Mucosa of descending colon (tissue), 3 donors: Measurements from ENCODE around the gene IFRD2. TPM values are rescaled to one million over a fixed set of nuclear protein-coding genes. Genes with fewer than 3 reads are reported as not detected.
"Not testable (repeated sequence)": the region's sequence is repeated elsewhere in the genome, so short reads cannot be mapped to it uniquely, and the experiment has no call there.

ENCODE experiments used
- ATAC-seq: fragments of 200-7000 bp; cut with Tn5 transposase; one replicate; pipeline ENCODE4 v1.9.1; 2020; ENCODE audit warnings: mild to moderate bottlenecking, moderate library complexity
- DNase-seq, 3 donors: peaks; one replicate each; pipeline ENCODE4 v3.0.0-alpha.2; 2020
- H3K36me3 ChIP-seq: fragments of 200-600 bp; one replicate; pipeline ENCODE4 v1.8.0; 2021; ENCODE audit warnings: low read depth, mild to moderate bottlenecking
- H3K4me1 ChIP-seq: fragments of 200-600 bp; one replicate; pipeline ENCODE4 v1.8.0; 2021; ENCODE audit warnings: low read depth, mild to moderate bottlenecking
- H3K4me3 ChIP-seq: fragments of 200-600 bp; one replicate; pipeline ENCODE4 v1.8.0; 2021; ENCODE audit warnings: mild to moderate bottlenecking
- H3K9me3 ChIP-seq: fragments of 200-600 bp; one replicate; pipeline ENCODE4 v1.8.0; 2021; ENCODE audit warnings: mild to moderate bottlenecking
- CTCF ChIP-seq: fragments of 200-600 bp; IDR thresholded peaks from one replicate; pipeline ENCODE4 v1.8.0; 2022; ENCODE audit warnings: antibody characterized with exemption, mild to moderate bottlenecking
- intact Hi-C, 2 donors: fragments of 100-400 bp; cut with DNase I in 1 of 2; cut with micrococcal nuclease in 1 of 2; formaldehyde crosslinking; loops; one replicate each; pipeline versions ENCODE4 v1.11.0 to v1.11.1; 2022; cut with DNase I, micrococcal nuclease
- total RNA-seq, 3 donors: library from RNA; stranded (reverse); fragmentation: NEBNext Ultra II Directional in 2 of 3; extraction: Animal tissue kit (Norgen Biotek cat#: 25700) in 2 of 3; gene quantifications; one replicate each; pipeline versions ENCODE4 v1.2.1 to v1.2.4, GENCODE V29; 2021 to 2023
- donor health status: DM: no; HTN: no; CAD: no; lungs with moderate emphysema.
- donor health status: DM: no; HTN: no; CAD: no.
- donor health status: DM: no; HTN: yes; CAD: no.

Gene IFRD2
- total RNA-seq, 3 donors from 2014 or later: 54.8 to 59.8 (median 57.0) TPM

GRCh38 chr3:50316657-50317242 lies 24.5 kb upstream of the IFRD2 start:
- H3K4me3 ChIP-seq: no peak overlapping the region
- no peak for TF ChIP-seq CTCF
- peaks cover 48% of the 10 kb centered on the region for H3K4me1 ChIP-seq
- ATAC-seq (peak; percentile 77), DNase-seq (peak; percentile 87 to 93 (median 90))
- H3K36me3 ChIP-seq: no peaks in the 10 kb centered on the region
- H3K9me3 ChIP-seq: no peaks in the 10 kb centered on the region
- intact Hi-C loops: no loop called here

GRCh38 chr3:50314816-50315215 lies 22.6 kb upstream of the IFRD2 start:
- intact Hi-C loops: no loop called here
- Histone ChIP-seq H3K9me3 (no peaks in the 10 kb centered on the region), H3K4me1 (peaks cover 40% of the 10 kb centered on the region), H3K36me3 (no peaks in the 10 kb centered on the region), H3K4me3 (no peak overlapping the region)
- ATAC-seq (no peak), DNase-seq (no peak)
- no peak for TF ChIP-seq CTCF

GRCh38 chr3:50314342-50314741 lies 22.1 kb upstream of the IFRD2 start:
- Histone ChIP-seq H3K4me1 (peaks cover 37% of the 10 kb centered on the region), H3K9me3 (no peaks in the 10 kb centered on the region), H3K36me3 (no peaks in the 10 kb centered on the region), H3K4me3 (no peak overlapping the region)
- intact Hi-C loops: no loop called here
- DNase-seq (no peak), ATAC-seq (no peak)
- no peak for TF ChIP-seq CTCF

- H3K4me3 ChIP-seq, ATAC-seq, H3K36me3 ChIP-seq, DNase-seq, H3K9me3 ChIP-seq, intact Hi-C loops: not testable (repeated sequence)
- H3K4me1 ChIP-seq: peaks cover 14% of the 10 kb centered on the region
These were observed 19.8 kb upstream of the IFRD2 start for GRCh38 chr3:50312041-50312440.

GRCh38 chr3:50304601-50305000 lies 12.4 kb upstream of the IFRD2 start:
- Histone ChIP-seq H3K36me3 (peaks cover 1% of the 10 kb centered on the region), H3K4me1 (peaks cover 9% of the 10 kb centered on the region), H3K9me3 (peaks cover 9% of the 10 kb centered on the region), H3K4me3 (no peak overlapping the region)
- no peak for TF ChIP-seq CTCF
- intact Hi-C loops: no loop called here
- ATAC-seq (no peak), DNase-seq (no peak)

GRCh38 chr3:50303013-50303815 lies 11.0 kb upstream of the IFRD2 start, which contains the start of gene HYAL1:
HYAL1 (minus strand) TSS chr3:50303574; CDS start chr3:50302956, 618 bp downstream.
- no peak for TF ChIP-seq CTCF
- Histone ChIP-seq H3K36me3 (peaks cover 6% of the 10 kb centered on the region), H3K4me1 (peaks cover 14% of the 10 kb centered on the region), H3K9me3 (peaks cover 4% of the 10 kb centered on the region), H3K4me3 (no peak within 1 kb of the TSS)
- intact Hi-C loops: no loop called here
- ATAC-seq (peak; percentile 15), DNase-seq (peak; percentile 74 to 80 (median 77))
